Activated CD8-positive, alpha-beta memory T cell treated with anti-CD3 and anti-CD28 coated beads for 4 hours (primary cell): Measurements from ENCODE around the gene SUFU.

ENCODE experiments used
- DNase-seq, 2 donors: peaks; one replicate each; pipeline ENCODE4 v3.0.0-alpha.2; 2020; ENCODE audit warnings: low read depth in 2 of 2

SUFU gene

GRCh38 chr10:102595897-102596296, 92.1 kb downstream of the SUFU start:
- no peak for DNase-seq

- DNase-seq, result no peak
Measured at GRCh38 chr10:102596506-102596971, 92.8 kb downstream of the SUFU start.

GRCh38 chr10:102597131-102597991, 93.6 kb downstream of the SUFU start:
- DNase-seq, result no peak

GRCh38 chr10:102598243-102598642, 94.5 kb downstream of the SUFU start:
- no peak for DNase-seq

- no peak for DNase-seq
Measured at GRCh38 chr10:102599565-102600327, 96.0 kb downstream of the SUFU start.

GRCh38 chr10:102600816-102601215, 97.0 kb downstream of the SUFU start:
- DNase-seq, result no peak

- no peak for DNase-seq
Measured at GRCh38 chr10:102601639-102602038, 97.9 kb downstream of the SUFU start.

GRCh38 chr10:102602272-102603045, 98.7 kb downstream of the SUFU start:
- no peak for DNase-seq

GRCh38 chr10:102603946-102604345, 100.2 kb downstream of the SUFU start:
- no peak for DNase-seq

- DNase-seq, result no peak
Measured at GRCh38 chr10:102604439-102604841, 100.7 kb downstream of the SUFU start.

- no peak for DNase-seq
Measured at GRCh38 chr10:102605712-102606111, 101.9 kb downstream of the SUFU start.

- DNase-seq, result no peak
Measured at GRCh38 chr10:102608487-102608886, 104.7 kb downstream of the SUFU start.

- DNase-seq, result no peak
Measured at GRCh38 chr10:102610441-102610887, 106.7 kb downstream of the SUFU start.

GRCh38 chr10:102611514-102612087, 107.8 kb downstream of the SUFU start:
- DNase-seq, result no peak

GRCh38 chr10:102612964-102613275, 109.1 kb downstream of the SUFU start:
- DNase-seq, result peak; percentile 13 to 20

GRCh38 chr10:102613286-102613685, 109.5 kb downstream of the SUFU start:
- DNase-seq, result no peak

GRCh38 chr10:102613785-102614184, 110.0 kb downstream of the SUFU start:
- no peak for DNase-seq

- DNase-seq, result no peak
Measured at GRCh38 chr10:102614888-102615287, 111.1 kb downstream of the SUFU start.

GRCh38 chr10:102615361-102615760, 111.6 kb downstream of the SUFU start:
- DNase-seq, result no peak

GRCh38 chr10:102616066-102616770, 112.4 kb downstream of the SUFU start:
- no peak for DNase-seq

- no peak for DNase-seq
Measured at GRCh38 chr10:102617041-102617440, 113.3 kb downstream of the SUFU start.
